Nephron (organoid): Measurements from ENCODE around the gene NTRK3.

Experiments used
- H3K27ac Mint-ChIP-seq, 3 experiments: 2 replicates each; pipeline ENCODE4 v1.8.0; 2020; ENCODE audit warnings: mixed read lengths in 3 of 3, mild to moderate bottlenecking in 2 of 3, moderate library complexity in 1 of 3
- H3K27me3 Mint-ChIP-seq: 2 replicates; pipeline ENCODE4 v1.8.0; 2021; ENCODE audit warnings: low read depth, mild to moderate bottlenecking, moderate library complexity, mixed read lengths
- H3K36me3 Mint-ChIP-seq: 2 replicates; pipeline ENCODE4 v1.8.0; 2020; ENCODE audit warnings: low read depth, mixed read lengths
- H3K4me1 Mint-ChIP-seq: 2 replicates; pipeline ENCODE4 v1.8.0; 2020; ENCODE audit warnings: mixed read lengths
- H3K4me3 Mint-ChIP-seq, 3 experiments: 2 replicates each; pipeline ENCODE4 v1.8.0; 2020; ENCODE audit warnings: mild to moderate bottlenecking in 3 of 3, mixed read lengths in 3 of 3, moderate library complexity in 2 of 3
- H3K9me3 Mint-ChIP-seq: 2 replicates; pipeline ENCODE4 v1.8.0; 2020; ENCODE audit warnings: mixed read lengths
- CTCF ChIP-seq, 3 experiments: fragments of 200-600 bp; sonication (generic); IDR thresholded peaks; one replicate each; pipeline ENCODE4 v1.5.0; 2021; ENCODE audit warnings: antibody characterized with exemption in 3 of 3; ENCODE audit not compliant: unreplicated experiment in 3 of 3

The NTRK3 gene

GRCh38 chr15:87939848-87940457, 316.6 kb downstream of the NTRK3 start:
- TF ChIP-seq CTCF (IDR thresholded peaks at IDR 0.05; ENCODE audit: unreplicated experiment in 3 of 3): no peak
- no peak overlapping the region for H3K27ac Mint-ChIP-seq
- H3K4me3 Mint-ChIP-seq: no peak overlapping the region
- H3K27me3 Mint-ChIP-seq: peaks cover 25% of the 10 kb centered on the region
- no peaks in the 10 kb centered on the region for H3K36me3 Mint-ChIP-seq
- H3K4me1 Mint-ChIP-seq: peaks cover 67% of the 10 kb centered on the region
- H3K9me3 Mint-ChIP-seq: no peaks in the 10 kb centered on the region

GRCh38 chr15:87938031-87938430, 318.5 kb downstream of the NTRK3 start:
- Mint-ChIP-seq H3K4me3 (no peak overlapping the region), H3K36me3 (no peaks in the 10 kb centered on the region), H3K9me3 (no peaks in the 10 kb centered on the region), H3K27me3 (peaks cover 21% of the 10 kb centered on the region), H3K4me1 (peaks cover 48% of the 10 kb centered on the region), H3K27ac (peak overlapping the region in 1 of 3 experiments; percentile 13)
- TF ChIP-seq CTCF (IDR thresholded peaks at IDR 0.05; ENCODE audit: unreplicated experiment in 3 of 3): no peak

- no peaks in the 10 kb centered on the region for H3K9me3 Mint-ChIP-seq
- H3K27me3 Mint-ChIP-seq: peaks cover 24% of the 10 kb centered on the region
- H3K4me1 Mint-ChIP-seq: peaks cover 39% of the 10 kb centered on the region
- no peak for TF ChIP-seq CTCF (IDR thresholded peaks at IDR 0.05; ENCODE audit: unreplicated experiment in 3 of 3)
- H3K4me3 Mint-ChIP-seq: no peak overlapping the region
- no peaks in the 10 kb centered on the region for H3K36me3 Mint-ChIP-seq
- peak overlapping the region in 2 of 3 experiments; percentile 2 to 13 for H3K27ac Mint-ChIP-seq
Observed at GRCh38 chr15:87935583-87935982, 321.0 kb downstream of the NTRK3 start.

GRCh38 chr15:87931584-87931983, 325.0 kb downstream of the NTRK3 start:
- H3K27ac Mint-ChIP-seq: no peak overlapping the region
- H3K9me3 Mint-ChIP-seq: no peaks in the 10 kb centered on the region
- no peaks in the 10 kb centered on the region for H3K36me3 Mint-ChIP-seq
- H3K4me3 Mint-ChIP-seq: no peak overlapping the region
- TF ChIP-seq CTCF (IDR thresholded peaks at IDR 0.05; ENCODE audit: unreplicated experiment in 3 of 3): no peak
- H3K27me3 Mint-ChIP-seq: peaks cover 27% of the 10 kb centered on the region
- H3K4me1 Mint-ChIP-seq: peaks cover 22% of the 10 kb centered on the region

- Mint-ChIP-seq H3K4me1 (peaks cover 11% of the 10 kb centered on the region), H3K36me3 (no peaks in the 10 kb centered on the region), H3K27me3 (peaks cover 20% of the 10 kb centered on the region), H3K27ac (peak overlapping the region in 1 of 3 experiments; percentile 64), H3K9me3 (no peaks in the 10 kb centered on the region), H3K4me3 (no peak overlapping the region)
- no peak for TF ChIP-seq CTCF (IDR thresholded peaks at IDR 0.05; ENCODE audit: unreplicated experiment in 3 of 3)
Observed at GRCh38 chr15:87930457-87930856, 326.1 kb downstream of the NTRK3 start.

- H3K4me1 Mint-ChIP-seq: peaks cover 6% of the 10 kb centered on the region
- no peaks in the 10 kb centered on the region for H3K9me3 Mint-ChIP-seq
- H3K4me3 Mint-ChIP-seq: no peak overlapping the region
- H3K36me3 Mint-ChIP-seq: no peaks in the 10 kb centered on the region
- no peak overlapping the region for H3K27ac Mint-ChIP-seq
- H3K27me3 Mint-ChIP-seq: peaks cover 15% of the 10 kb centered on the region
- TF ChIP-seq CTCF (IDR thresholded peaks at IDR 0.05; ENCODE audit: unreplicated experiment in 3 of 3): no peak
Observed at GRCh38 chr15:87929841-87930240, 326.7 kb downstream of the NTRK3 start.
